HEK293 (cell line): ENCODE data around the gene LSMEM2.
A peak's percentile ranks its signal among the peaks of the same experiment; 100 is the strongest.

Experiments used
- EGR2 ChIP-seq: fragments of 450-650 bp; formaldehyde crosslinking; IDR thresholded peaks from 2 replicates; pipeline ENCODE4 v1.5.1; 2016; ENCODE audit warnings: low read depth, missing biosample characterization, missing genetic modification characterization
- GLIS2 ChIP-seq: fragments of 450-650 bp; formaldehyde crosslinking; IDR thresholded peaks from 2 replicates; pipeline ENCODE4 v1.5.1; 2016; ENCODE audit warnings: missing biosample characterization, missing genetic modification characterization
- HOXC10 ChIP-seq: sonication (generic); formaldehyde crosslinking; IDR thresholded peaks from 2 replicates; pipeline ENCODE4 v1.8.1; 2023; ENCODE audit warnings: mild to moderate bottlenecking, missing genetic modification reagents
- KLF8 ChIP-seq: fragments of 450-650 bp; formaldehyde crosslinking; IDR thresholded peaks from 2 replicates; pipeline ENCODE4 v1.5.1; 2016; ENCODE audit warnings: missing biosample characterization, missing genetic modification characterization
- KLF9 ChIP-seq: fragments of 450-650 bp; formaldehyde crosslinking; IDR thresholded peaks from 2 replicates; pipeline ENCODE4 v1.5.1; 2016; ENCODE audit warnings: missing biosample characterization, missing genetic modification characterization, low read depth
- MZF1 ChIP-seq: fragments of 450-650 bp; formaldehyde crosslinking; IDR thresholded peaks from 2 replicates; pipeline ENCODE4 v1.5.1; 2017; ENCODE audit warnings: missing biosample characterization, missing genetic modification characterization, borderline replicate concordance
- SP3 ChIP-seq: fragments of 450-650 bp; formaldehyde crosslinking; IDR thresholded peaks from 2 replicates; pipeline ENCODE4 v1.5.1; 2016; ENCODE audit warnings: missing biosample characterization, missing genetic modification characterization
- ZBTB10 ChIP-seq: fragments of 450-650 bp; formaldehyde crosslinking; IDR thresholded peaks from 2 replicates; pipeline ENCODE4 v1.5.1; 2016; ENCODE audit warnings: missing biosample characterization, missing genetic modification characterization
- ZBTB20 ChIP-seq: fragments of 450-650 bp; formaldehyde crosslinking; IDR thresholded peaks from 2 replicates; pipeline ENCODE4 v1.5.1; 2016; ENCODE audit warnings: missing biosample characterization, missing genetic modification characterization
- ZNF155 ChIP-seq: fragments of 450-650 bp; formaldehyde crosslinking; IDR thresholded peaks from 2 replicates; pipeline ENCODE4 v1.5.1; 2016; ENCODE audit warnings: missing biosample characterization, missing genetic modification characterization
- ZNF18 ChIP-seq: fragments of 450-650 bp; formaldehyde crosslinking; IDR thresholded peaks from 2 replicates; pipeline ENCODE4 v1.5.1; 2016; ENCODE audit warnings: missing biosample characterization, missing genetic modification characterization
- ZNF23 ChIP-seq: fragments of 450-650 bp; formaldehyde crosslinking; IDR thresholded peaks from 2 replicates; pipeline ENCODE4 v1.5.1; 2016; ENCODE audit warnings: missing biosample characterization, missing genetic modification characterization, borderline replicate concordance
- ZNF311 ChIP-seq: fragments of 450-650 bp; formaldehyde crosslinking; IDR thresholded peaks from 2 replicates; pipeline ENCODE4 v1.5.1; 2017; ENCODE audit warnings: missing biosample characterization, missing genetic modification characterization, borderline replicate concordance
- ZNF335 ChIP-seq: fragments of 450-650 bp; formaldehyde crosslinking; conservative IDR thresholded peaks from 2 replicates; pipeline ENCODE4 v1.5.1; 2016; ENCODE audit warnings: missing biosample characterization, missing genetic modification characterization
- ZNF426 ChIP-seq: fragments of 450-650 bp; formaldehyde crosslinking; IDR thresholded peaks from 2 replicates; pipeline ENCODE4 v1.5.1; 2017; ENCODE audit warnings: missing biosample characterization, missing genetic modification characterization, mild to moderate bottlenecking, inconsistent platforms, moderate library complexity
- ZNF518A ChIP-seq: fragments of 450-650 bp; formaldehyde crosslinking; conservative IDR thresholded peaks from 2 replicates; pipeline ENCODE4 v1.5.1; 2016; ENCODE audit warnings: low read depth, missing biosample characterization, missing genetic modification characterization
- ZNF549 ChIP-seq: fragments of 450-650 bp; IDR thresholded peaks from 2 replicates; pipeline ENCODE4 v1.5.1; 2018; ENCODE audit warnings: missing biosample characterization, missing genetic modification characterization, mild to moderate bottlenecking, inconsistent platforms, moderate library complexity
- ZNF596 ChIP-seq: fragments of 450-650 bp; IDR thresholded peaks from 2 replicates; pipeline ENCODE4 v1.5.0; 2018; ENCODE audit warnings: missing biosample characterization, mild to moderate bottlenecking, missing genetic modification characterization, moderate library complexity
- ZNF623 ChIP-seq: fragments of 450-650 bp; formaldehyde crosslinking; IDR thresholded peaks from 2 replicates; pipeline ENCODE4 v1.5.1; 2016; ENCODE audit warnings: missing biosample characterization, missing genetic modification characterization
- ZNF654 ChIP-seq: fragments of 450-650 bp; formaldehyde crosslinking; IDR thresholded peaks from 2 replicates; pipeline ENCODE4 v1.5.1; 2016; ENCODE audit warnings: low read depth, missing biosample characterization, missing genetic modification characterization
- ZNF658 ChIP-seq: fragments of 450-650 bp; formaldehyde crosslinking; IDR thresholded peaks from 2 replicates; pipeline ENCODE4; 2016; ENCODE audit warnings: missing biosample characterization, missing genetic modification characterization
- ZNF660 ChIP-seq: fragments of 450-650 bp; IDR thresholded peaks from 2 replicates; pipeline ENCODE4 v1.5.1; 2018; ENCODE audit warnings: missing biosample characterization, mild to moderate bottlenecking, missing genetic modification characterization
- ZNF692 ChIP-seq: fragments of 450-650 bp; formaldehyde crosslinking; IDR thresholded peaks from 2 replicates; pipeline ENCODE4 v1.5.1; 2016; ENCODE audit warnings: missing biosample characterization, missing genetic modification characterization
- ZNF707 ChIP-seq: fragments of 450-650 bp; formaldehyde crosslinking; IDR thresholded peaks from 2 replicates; pipeline ENCODE4 v1.5.1; 2016; ENCODE audit warnings: missing biosample characterization, missing genetic modification characterization
- ZNF747 ChIP-seq: fragments of 450-650 bp; formaldehyde crosslinking; IDR thresholded peaks from 2 replicates; pipeline ENCODE4 v1.5.1; 2016; ENCODE audit warnings: missing biosample characterization, missing genetic modification characterization
- ZNF792 ChIP-seq: fragments of 450-650 bp; formaldehyde crosslinking; IDR thresholded peaks from 2 replicates; pipeline ENCODE4 v1.5.1; 2016; ENCODE audit warnings: missing biosample characterization, missing genetic modification characterization
- ZSCAN23 ChIP-seq: fragments of 450-650 bp; formaldehyde crosslinking; IDR thresholded peaks from 2 replicates; pipeline ENCODE4 v1.5.1; 2016; ENCODE audit warnings: missing biosample characterization, missing genetic modification characterization
- TF ChIP-seq, protein P1 (sequence below): fragments of 450-650 bp; IDR thresholded peaks from 2 replicates; pipeline ENCODE4 v1.5.1; 2018; ENCODE audit warnings: missing biosample characterization, missing genetic modification characterization

Gene LSMEM2

DNA sequence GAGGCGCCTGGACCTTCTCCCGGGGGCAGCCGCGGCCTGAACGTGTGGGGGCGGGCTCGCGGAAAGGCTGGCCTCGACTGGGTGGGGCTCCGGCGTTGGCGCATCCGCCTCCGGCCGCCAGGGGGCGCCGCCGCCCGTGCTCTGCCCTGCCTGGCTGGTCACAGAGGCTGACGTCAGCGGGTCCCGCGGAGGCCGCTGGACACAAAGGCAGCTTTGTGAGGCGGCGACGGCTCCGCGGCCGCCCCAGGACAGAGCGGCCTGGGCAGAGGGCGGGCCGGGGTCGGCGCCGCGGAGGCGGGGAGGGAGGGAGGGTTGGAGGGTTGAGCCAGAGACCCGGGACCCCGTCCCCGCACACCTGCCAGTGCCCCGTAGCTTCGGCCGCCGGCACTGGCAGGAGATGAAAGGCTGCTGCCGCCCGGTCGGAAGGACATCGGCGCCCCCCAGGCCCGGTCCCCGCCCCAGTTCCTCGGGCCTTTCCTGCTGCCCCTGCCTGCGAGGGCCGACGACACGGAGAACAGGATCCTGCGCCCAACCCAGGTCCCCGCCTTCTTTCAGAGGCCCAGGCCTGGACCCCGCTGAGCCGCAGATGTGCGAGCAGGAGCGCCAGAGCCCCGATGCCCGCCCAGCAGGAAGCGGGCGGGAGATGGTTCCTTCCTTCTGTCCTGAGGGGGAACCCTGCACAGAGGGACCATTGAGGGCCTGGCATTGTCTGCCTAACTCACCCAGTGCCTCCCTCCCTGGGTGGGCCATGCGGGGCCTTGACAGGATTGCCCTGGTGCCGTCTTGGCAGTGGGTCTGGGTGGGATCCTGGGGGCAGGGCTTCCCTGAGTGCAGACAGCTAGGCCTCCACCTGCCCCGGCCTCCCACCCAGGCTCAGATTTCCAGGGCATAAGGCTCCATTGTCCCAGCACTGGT lies 18.6 kb upstream of the LSMEM2 start (continued):
- TF ChIP-seq ZNF518A (no peak), EGR2 (tag by site-specific recombination) (peak; percentile 36; the same call in 1 of the 2 replicates), KLF8 (tag by site-specific recombination) (peak; percentile 54; the same call in 1 of the 2 replicates), ZNF623 (no peak), ZNF660 (tag by site-specific recombination) (peak; percentile 59; the same call in 1 of the 2 replicates), ZNF658 (no peak), ZNF426 (tag by site-specific recombination) (no peak), ZNF23 (tag by site-specific recombination) (no peak), ZNF549 (tag by site-specific recombination) (no peak), SP3 (tag by site-specific recombination) (peak; percentile 49), ZNF654 (no peak; the same call in 1 of the 2 replicates), MZF1 (tag by site-specific recombination) (no peak), ZNF692 (tag by site-specific recombination) (no peak; the same call in 1 of the 2 replicates), ZNF707 (tag by site-specific recombination) (no peak), HOXC10 (no peak), ZNF747 (tag by site-specific recombination) (no peak), KLF9 (peak; percentile 26; the same call in 1 of the 2 replicates), ZNF155 (tag by site-specific recombination) (no peak), ZBTB20 (tag by site-specific recombination) (peak; percentile 72), ZSCAN23 (tag by site-specific recombination) (no peak), ZNF311 (tag by site-specific recombination) (no peak), ZNF18 (no peak), ZNF596 (no peak), ZBTB10 (tag by site-specific recombination) (no peak), ZNF335 (tag by site-specific recombination) (peak; percentile 69), GLIS2 (tag by site-specific recombination) (peak; percentile 66), ZNF792 (no peak)
- TF ChIP-seq, protein P1, sequence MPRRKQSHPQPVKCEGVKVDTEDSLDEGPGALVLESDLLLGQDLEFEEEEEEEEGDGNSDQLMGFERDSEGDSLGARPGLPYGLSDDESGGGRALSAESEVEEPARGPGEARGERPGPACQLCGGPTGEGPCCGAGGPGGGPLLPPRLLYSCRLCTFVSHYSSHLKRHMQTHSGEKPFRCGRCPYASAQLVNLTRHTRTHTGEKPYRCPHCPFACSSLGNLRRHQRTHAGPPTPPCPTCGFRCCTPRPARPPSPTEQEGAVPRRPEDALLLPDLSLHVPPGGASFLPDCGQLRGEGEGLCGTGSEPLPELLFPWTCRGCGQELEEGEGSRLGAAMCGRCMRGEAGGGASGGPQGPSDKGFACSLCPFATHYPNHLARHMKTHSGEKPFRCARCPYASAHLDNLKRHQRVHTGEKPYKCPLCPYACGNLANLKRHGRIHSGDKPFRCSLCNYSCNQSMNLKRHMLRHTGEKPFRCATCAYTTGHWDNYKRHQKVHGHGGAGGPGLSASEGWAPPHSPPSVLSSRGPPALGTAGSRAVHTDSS (tag by site-specific recombination) = no peak
